Measurements from ENCODE around the gene CALCOCO2. TPM values are rescaled to one million over a fixed set of nuclear protein-coding genes. Genes with fewer than 3 reads are reported as not detected.

Gene CALCOCO2
- total and polyA plus RNA-seq, 2 of the 13 experiments (the other 11 are each of a cell fraction or from before 2014, with no cell fraction given): 72.9 to 111 TPM

DNA sequence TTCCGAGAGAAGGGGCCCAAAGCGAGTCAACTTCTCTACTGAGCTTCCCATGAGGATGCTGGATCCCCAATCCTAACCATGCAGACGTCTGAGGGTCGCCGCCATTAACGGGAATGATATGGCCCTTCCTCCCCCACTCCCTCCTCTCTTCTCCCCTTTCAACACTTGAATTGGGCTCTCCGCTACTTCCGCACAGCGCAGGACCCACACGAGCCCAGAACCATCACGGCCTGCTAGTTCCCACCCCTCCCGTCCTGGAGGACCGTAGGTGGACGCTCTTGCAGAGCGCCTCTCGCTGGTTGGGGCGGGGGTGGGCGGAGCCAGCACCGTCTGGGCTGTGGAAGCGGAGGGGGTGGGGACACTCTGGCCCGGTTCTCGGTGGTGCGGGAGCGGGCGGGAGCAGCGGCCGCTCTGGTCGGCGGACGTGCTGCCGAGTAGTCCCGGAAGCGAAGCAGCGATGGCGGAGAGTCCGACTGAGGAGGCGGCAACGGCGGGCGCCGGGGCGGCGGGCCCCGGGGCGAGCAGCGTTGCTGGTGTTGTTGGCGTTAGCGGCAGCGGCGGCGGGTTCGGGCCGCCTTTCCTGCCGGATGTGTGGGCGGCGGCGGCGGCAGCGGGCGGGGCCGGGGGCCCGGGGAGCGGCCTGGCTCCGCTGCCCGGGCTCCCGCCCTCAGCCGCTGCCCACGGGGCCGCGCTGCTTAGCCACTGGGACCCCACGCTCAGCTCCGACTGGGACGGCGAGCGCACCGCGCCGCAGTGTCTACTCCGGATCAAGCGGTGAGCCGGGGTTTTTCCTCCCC, 77.4 kb downstream of the CALCOCO2 start, which contains the start of gene UBE2Z (continued):
- TF ChIP-seq ZNF274 (CRISPR knock-in tag; IDR thresholded peaks at IDR 0.05) (peak; percentile 91; the same call in 1 of the 2 replicates), HIVEP1 (CRISPR knock-in tag; IDR thresholded peaks at IDR 0.05) (peak; percentile 92), ZBTB21 (CRISPR knock-in tag; IDR thresholded peaks at IDR 0.05) (no peak), ZNF33B (CRISPR knock-in tag; IDR thresholded peaks at IDR 0.05) (peak; percentile 81; the same call in 1 of the 2 replicates), ISL2 (CRISPR knock-in tag; IDR thresholded peaks at IDR 0.05) (peak; percentile 72), PRMT3 (CRISPR knock-in tag; IDR thresholded peaks at IDR 0.05; ENCODE audit: borderline replicate concordance, low read depth) (no peak), ETV6 (CRISPR knock-in tag; conservative IDR thresholded peaks at IDR 0.05) (peak; percentile 91), SP1 (IDR thresholded peaks at IDR 0.05) (no peak), SP1 (CRISPR knock-in tag; IDR thresholded peaks at IDR 0.05) (peak; percentile 97), ZIK1 (CRISPR knock-in tag; IDR thresholded peaks at IDR 0.05; ENCODE audit: borderline replicate concordance, low read depth) (peak; percentile 90), NFE2L1 (CRISPR knock-in tag; IDR thresholded peaks at IDR 0.05; ENCODE audit: borderline replicate concordance) (no peak; the same call in 1 of the 2 replicates)
- TF ChIP-seq, protein P1, sequence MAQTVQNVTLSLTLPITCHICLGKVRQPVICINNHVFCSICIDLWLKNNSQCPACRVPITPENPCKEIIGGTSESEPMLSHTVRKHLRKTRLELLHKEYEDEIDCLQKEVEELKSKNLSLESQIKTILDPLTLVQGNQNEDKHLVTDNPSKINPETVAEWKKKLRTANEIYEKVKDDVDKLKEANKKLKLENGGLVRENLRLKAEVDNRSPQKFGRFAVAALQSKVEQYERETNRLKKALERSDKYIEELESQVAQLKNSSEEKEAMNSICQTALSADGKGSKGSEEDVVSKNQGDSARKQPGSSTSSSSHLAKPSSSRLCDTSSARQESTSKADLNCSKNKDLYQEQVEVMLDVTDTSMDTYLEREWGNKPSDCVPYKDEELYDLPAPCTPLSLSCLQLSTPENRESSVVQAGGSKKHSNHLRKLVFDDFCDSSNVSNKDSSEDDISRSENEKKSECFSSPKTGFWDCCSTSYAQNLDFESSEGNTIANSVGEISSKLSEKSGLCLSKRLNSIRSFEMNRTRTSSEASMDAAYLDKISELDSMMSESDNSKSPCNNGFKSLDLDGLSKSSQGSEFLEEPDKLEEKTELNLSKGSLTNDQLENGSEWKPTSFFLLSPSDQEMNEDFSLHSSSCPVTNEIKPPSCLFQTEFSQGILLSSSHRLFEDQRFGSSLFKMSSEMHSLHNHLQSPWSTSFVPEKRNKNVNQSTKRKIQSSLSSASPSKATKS (CRISPR knock-in tag; IDR thresholded peaks at IDR 0.05): no peak; the same call in 1 of the 2 replicates
- TF ChIP-seq, protein P2, sequence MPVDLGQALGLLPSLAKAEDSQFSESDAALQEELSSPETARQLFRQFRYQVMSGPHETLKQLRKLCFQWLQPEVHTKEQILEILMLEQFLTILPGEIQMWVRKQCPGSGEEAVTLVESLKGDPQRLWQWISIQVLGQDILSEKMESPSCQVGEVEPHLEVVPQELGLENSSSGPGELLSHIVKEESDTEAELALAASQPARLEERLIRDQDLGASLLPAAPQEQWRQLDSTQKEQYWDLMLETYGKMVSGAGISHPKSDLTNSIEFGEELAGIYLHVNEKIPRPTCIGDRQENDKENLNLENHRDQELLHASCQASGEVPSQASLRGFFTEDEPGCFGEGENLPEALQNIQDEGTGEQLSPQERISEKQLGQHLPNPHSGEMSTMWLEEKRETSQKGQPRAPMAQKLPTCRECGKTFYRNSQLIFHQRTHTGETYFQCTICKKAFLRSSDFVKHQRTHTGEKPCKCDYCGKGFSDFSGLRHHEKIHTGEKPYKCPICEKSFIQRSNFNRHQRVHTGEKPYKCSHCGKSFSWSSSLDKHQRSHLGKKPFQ (CRISPR knock-in tag; IDR thresholded peaks at IDR 0.05; ENCODE audit: insufficient replicate concordance): peak; percentile 66
- TF ChIP-seq, protein P3, sequence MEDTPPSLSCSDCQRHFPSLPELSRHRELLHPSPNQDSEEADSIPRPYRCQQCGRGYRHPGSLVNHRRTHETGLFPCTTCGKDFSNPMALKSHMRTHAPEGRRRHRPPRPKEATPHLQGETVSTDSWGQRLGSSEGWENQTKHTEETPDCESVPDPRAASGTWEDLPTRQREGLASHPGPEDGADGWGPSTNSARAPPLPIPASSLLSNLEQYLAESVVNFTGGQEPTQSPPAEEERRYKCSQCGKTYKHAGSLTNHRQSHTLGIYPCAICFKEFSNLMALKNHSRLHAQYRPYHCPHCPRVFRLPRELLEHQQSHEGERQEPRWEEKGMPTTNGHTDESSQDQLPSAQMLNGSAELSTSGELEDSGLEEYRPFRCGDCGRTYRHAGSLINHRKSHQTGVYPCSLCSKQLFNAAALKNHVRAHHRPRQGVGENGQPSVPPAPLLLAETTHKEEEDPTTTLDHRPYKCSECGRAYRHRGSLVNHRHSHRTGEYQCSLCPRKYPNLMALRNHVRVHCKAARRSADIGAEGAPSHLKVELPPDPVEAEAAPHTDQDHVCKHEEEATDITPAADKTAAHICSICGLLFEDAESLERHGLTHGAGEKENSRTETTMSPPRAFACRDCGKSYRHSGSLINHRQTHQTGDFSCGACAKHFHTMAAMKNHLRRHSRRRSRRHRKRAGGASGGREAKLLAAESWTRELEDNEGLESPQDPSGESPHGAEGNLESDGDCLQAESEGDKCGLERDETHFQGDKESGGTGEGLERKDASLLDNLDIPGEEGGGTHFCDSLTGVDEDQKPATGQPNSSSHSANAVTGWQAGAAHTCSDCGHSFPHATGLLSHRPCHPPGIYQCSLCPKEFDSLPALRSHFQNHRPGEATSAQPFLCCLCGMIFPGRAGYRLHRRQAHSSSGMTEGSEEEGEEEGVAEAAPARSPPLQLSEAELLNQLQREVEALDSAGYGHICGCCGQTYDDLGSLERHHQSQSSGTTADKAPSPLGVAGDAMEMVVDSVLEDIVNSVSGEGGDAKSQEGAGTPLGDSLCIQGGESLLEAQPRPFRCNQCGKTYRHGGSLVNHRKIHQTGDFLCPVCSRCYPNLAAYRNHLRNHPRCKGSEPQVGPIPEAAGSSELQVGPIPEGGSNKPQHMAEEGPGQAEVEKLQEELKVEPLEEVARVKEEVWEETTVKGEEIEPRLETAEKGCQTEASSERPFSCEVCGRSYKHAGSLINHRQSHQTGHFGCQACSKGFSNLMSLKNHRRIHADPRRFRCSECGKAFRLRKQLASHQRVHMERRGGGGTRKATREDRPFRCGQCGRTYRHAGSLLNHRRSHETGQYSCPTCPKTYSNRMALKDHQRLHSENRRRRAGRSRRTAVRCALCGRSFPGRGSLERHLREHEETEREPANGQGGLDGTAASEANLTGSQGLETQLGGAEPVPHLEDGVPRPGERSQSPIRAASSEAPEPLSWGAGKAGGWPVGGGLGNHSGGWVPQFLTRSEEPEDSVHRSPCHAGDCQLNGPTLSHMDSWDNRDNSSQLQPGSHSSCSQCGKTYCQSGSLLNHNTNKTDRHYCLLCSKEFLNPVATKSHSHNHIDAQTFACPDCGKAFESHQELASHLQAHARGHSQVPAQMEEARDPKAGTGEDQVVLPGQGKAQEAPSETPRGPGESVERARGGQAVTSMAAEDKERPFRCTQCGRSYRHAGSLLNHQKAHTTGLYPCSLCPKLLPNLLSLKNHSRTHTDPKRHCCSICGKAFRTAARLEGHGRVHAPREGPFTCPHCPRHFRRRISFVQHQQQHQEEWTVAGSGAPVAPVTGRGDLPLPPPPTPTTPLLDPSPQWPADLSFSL (CRISPR knock-in tag; IDR thresholded peaks at IDR 0.05): no peak
- TF ChIP-seq, protein P4, sequence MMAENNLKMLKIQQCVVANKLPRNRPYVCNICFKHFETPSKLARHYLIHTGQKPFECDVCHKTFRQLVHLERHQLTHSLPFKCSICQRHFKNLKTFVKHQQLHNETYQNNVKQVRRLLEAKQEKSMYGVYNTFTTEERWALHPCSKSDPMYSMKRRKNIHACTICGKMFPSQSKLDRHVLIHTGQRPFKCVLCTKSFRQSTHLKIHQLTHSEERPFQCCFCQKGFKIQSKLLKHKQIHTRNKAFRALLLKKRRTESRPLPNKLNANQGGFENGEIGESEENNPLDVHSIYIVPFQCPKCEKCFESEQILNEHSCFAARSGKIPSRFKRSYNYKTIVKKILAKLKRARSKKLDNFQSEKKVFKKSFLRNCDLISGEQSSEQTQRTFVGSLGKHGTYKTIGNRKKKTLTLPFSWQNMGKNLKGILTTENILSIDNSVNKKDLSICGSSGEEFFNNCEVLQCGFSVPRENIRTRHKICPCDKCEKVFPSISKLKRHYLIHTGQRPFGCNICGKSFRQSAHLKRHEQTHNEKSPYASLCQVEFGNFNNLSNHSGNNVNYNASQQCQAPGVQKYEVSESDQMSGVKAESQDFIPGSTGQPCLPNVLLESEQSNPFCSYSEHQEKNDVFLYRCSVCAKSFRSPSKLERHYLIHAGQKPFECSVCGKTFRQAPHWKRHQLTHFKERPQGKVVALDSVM (CRISPR knock-in tag; IDR thresholded peaks at IDR 0.05): peak; percentile 31
